ENCODE data around the gene RERE. TPM values are rescaled to one million over a fixed set of nuclear protein-coding genes. Genes with fewer than 3 reads are reported as not detected.

Gene RERE
- total RNA-seq, 1 experiment from 2014 or later = 40.6 TPM

DNA sequence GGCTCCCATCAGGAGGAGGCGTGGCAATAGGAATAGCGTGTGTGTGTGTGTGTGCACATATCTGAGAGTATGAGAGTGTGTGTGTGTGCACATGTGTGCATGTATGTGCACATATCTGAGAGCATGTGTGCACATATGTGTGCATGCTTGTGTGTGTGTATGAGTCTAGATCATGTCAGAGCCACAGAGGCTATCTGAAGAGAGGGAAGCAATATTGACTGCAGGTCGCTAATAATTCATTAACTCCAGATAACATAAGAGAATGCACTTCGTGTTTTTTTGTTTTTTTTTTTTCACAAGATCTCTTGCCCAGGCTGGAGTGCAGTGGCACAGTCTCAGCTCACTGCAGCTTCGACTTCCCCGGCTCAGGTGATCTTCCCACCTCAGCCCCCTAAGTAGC is 504.2 kb downstream of the RERE start:
- ATAC-seq = no peak
- Histone ChIP-seq H3K79me2 (ENCODE audit: insufficient read depth, low read length) (no peaks in the 10 kb centered on the region; the same call in 1 of the 2 replicates), H3K4me1 (ENCODE audit: control insufficient read depth in 1 of 2, insufficient read depth in 2 of 2, low read length in 2 of 2) (peaks cover 26 to 53% of the 10 kb centered on the region in 2 experiments), H3K27ac (ENCODE audit: low read depth, low read length) (peak overlapping the region; percentile 50; the same call in 1 of the 2 replicates), H3K36me3 (ENCODE audit: control insufficient read depth in 1 of 2, insufficient read depth in 2 of 2, low read length in 2 of 2) (no peaks in the 10 kb centered on the region), H3K9me2 (ENCODE audit: insufficient read depth) (no peaks in the 10 kb centered on the region), H3K27me3 (ENCODE audit: insufficient read depth, low read length) (no peaks in the 10 kb centered on the region), H3K9me3 (ENCODE audit: control insufficient read depth in 1 of 2, insufficient read depth in 1 of 2, low read depth in 1 of 2, low read length in 2 of 2) (peaks cover 0 to 11% of the 10 kb centered on the region in 2 experiments; a peak in 1 of 4 replicates), H3K4me2 (ENCODE audit: low read length) (no peak overlapping the region), H3K9ac (ENCODE audit: low read length) (no peak overlapping the region), H4K20me1 (ENCODE audit: insufficient read depth) (no peaks in the 10 kb centered on the region), H3K4me3 (replicated peaks in 1 of 2; ENCODE audit: low read depth in 1 of 2, low read length in 2 of 2) (no peak overlapping the region), H2AFZ (ENCODE audit: low read depth, low read length, poor library complexity, severe bottlenecking) (no peak overlapping the region)
- RAD21 ChIA-PET (ENCODE audit: low non-redundant PET in 1 of 2, low total read pairs in 2 of 2, uncharacterized antibody in 2 of 2, unreplicated experiment in 2 of 2) = interaction anchor here in 1 of 2 experiments (3.2 kb wide), 1 partner anchor 298 kb away, joined by 10 read pairs; no protein-coding TSS in a partner anchor
- no TSS peak for BruUV-seq (replicated peaks)
- POLR2A ChIA-PET = interaction anchor here (1.1 to 2.0 kb wide), 4 partner anchors 19 to 293 kb away, joined by 3 to 21 read pairs (median 5); no protein-coding TSS in a partner anchor
- TF ChIP-seq JUND (IDR thresholded peaks at IDR 0.05) (no peak), RAD21 (IDR thresholded peaks at IDR 0.05; ENCODE audit: low read depth) (no peak), SIN3A (IDR thresholded peaks at IDR 0.05; ENCODE audit: low read depth) (no peak), TCF7L2 (IDR thresholded peaks at IDR 0.05; ENCODE audit: borderline replicate concordance, extremely low read depth, insufficient read depth, insufficient read length) (no peak), ZNF274 (IDR thresholded peaks at IDR 0.05; ENCODE audit: low read depth, low read length) (no peak), EZH2 (IDR thresholded peaks at IDR 0.05) (no peak), EZH2phosphoT487 (IDR thresholded peaks at IDR 0.05; ENCODE audit: borderline replicate concordance) (no peak), ELF1 (IDR thresholded peaks at IDR 0.05; ENCODE audit: borderline replicate concordance, low read depth) (no peak), POLR2AphosphoS5 (IDR thresholded peaks at IDR 0.05; ENCODE audit: low read depth, low read length) (no peak), ZFX (IDR thresholded peaks at IDR 0.05) (no peak), CBX3 (IDR thresholded peaks at IDR 0.05; ENCODE audit: low read depth) (no peak)
- TF ChIP-seq, protein P1, sequence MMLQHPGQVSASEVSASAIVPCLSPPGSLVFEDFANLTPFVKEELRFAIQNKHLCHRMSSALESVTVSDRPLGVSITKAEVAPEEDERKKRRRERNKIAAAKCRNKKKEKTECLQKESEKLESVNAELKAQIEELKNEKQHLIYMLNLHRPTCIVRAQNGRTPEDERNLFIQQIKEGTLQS (IDR thresholded peaks at IDR 0.05) = no peak
- TF ChIP-seq, protein P2, sequence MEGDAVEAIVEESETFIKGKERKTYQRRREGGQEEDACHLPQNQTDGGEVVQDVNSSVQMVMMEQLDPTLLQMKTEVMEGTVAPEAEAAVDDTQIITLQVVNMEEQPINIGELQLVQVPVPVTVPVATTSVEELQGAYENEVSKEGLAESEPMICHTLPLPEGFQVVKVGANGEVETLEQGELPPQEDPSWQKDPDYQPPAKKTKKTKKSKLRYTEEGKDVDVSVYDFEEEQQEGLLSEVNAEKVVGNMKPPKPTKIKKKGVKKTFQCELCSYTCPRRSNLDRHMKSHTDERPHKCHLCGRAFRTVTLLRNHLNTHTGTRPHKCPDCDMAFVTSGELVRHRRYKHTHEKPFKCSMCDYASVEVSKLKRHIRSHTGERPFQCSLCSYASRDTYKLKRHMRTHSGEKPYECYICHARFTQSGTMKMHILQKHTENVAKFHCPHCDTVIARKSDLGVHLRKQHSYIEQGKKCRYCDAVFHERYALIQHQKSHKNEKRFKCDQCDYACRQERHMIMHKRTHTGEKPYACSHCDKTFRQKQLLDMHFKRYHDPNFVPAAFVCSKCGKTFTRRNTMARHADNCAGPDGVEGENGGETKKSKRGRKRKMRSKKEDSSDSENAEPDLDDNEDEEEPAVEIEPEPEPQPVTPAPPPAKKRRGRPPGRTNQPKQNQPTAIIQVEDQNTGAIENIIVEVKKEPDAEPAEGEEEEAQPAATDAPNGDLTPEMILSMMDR (IDR thresholded peaks at IDR 0.05 in 2 of 3, conservative IDR thresholded peaks at IDR 0.05 in 1 of 3; ENCODE audit: borderline replicate concordance in 1 of 3, insufficient read depth in 1 of 3, low read depth in 2 of 3, low read length in 2 of 3) = no peak
- TF ChIP-seq, protein P3, sequence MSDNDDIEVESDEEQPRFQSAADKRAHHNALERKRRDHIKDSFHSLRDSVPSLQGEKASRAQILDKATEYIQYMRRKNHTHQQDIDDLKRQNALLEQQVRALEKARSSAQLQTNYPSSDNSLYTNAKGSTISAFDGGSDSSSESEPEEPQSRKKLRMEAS (IDR thresholded peaks at IDR 0.05) = no peak
- CTCF ChIA-PET = interaction anchor here (1.6 to 2.1 kb wide), 2 partner anchors 265 to 332 kb away, joined by 4 to 7 read pairs; no protein-coding TSS in a partner anchor
- no peak for DNase-seq (ENCODE audit: low read depth, low spot score)
- intact Hi-C loops (cut with micrococcal nuclease) = loop anchor here (10.0 kb wide), 1 partner anchor 218 kb away; no protein-coding TSS in a partner anchor
